WERI-Rb-1 (cell line): Measurements from ENCODE around the gene PADI6.
A peak's percentile ranks its signal among the peaks of the same experiment; 100 is the strongest.
"Not testable (repeated sequence)": the region's sequence is repeated elsewhere in the genome, so short reads cannot be mapped to it uniquely, and the experiment has no call there.

Experiments
- DNase-seq: peaks from one replicate; pipeline ENCODE4 v3.0.0-alpha.2; 2020
- H3K27ac ChIP-seq: fragments of 250-450 bp; sonication (Bioruptor Pico); 2 replicates; pipeline ENCODE4 v1.5.1; 2020; ENCODE audit warnings: mild to moderate bottlenecking, moderate library complexity
- H3K27me3 ChIP-seq: fragments of 250-450 bp; sonication (Bioruptor Pico); 2 replicates; pipeline ENCODE4 v1.5.1; 2021; ENCODE audit warnings: mild to moderate bottlenecking, low read depth, moderate library complexity; ENCODE audit not compliant: insufficient read depth, severe bottlenecking
- H3K36me3 ChIP-seq: fragments of 250-450 bp; sonication (Bioruptor Pico); 2 replicates; pipeline ENCODE4 v1.5.1; 2020; ENCODE audit warnings: mild to moderate bottlenecking, moderate library complexity
- H3K4me3 ChIP-seq: 2 replicates; pipeline ENCODE4 v1.5.1; 2011; ENCODE audit warnings: low read depth, mild to moderate bottlenecking, control low read depth, low read length
- H3K9me3 ChIP-seq: fragments of 250-450 bp; sonication (Bioruptor Pico); 2 replicates; pipeline ENCODE4 v1.5.1; 2021; ENCODE audit warnings: mild to moderate bottlenecking, moderate library complexity; ENCODE audit not compliant: severe bottlenecking
- TF ChIP-seq, protein P1 (sequence below): IDR thresholded peaks from 2 replicates; pipeline ENCODE4 v1.5.1; 2011; ENCODE audit warnings: low read depth, mild to moderate bottlenecking, control low read depth, inconsistent platforms, low read length

PADI6 gene

DNA sequence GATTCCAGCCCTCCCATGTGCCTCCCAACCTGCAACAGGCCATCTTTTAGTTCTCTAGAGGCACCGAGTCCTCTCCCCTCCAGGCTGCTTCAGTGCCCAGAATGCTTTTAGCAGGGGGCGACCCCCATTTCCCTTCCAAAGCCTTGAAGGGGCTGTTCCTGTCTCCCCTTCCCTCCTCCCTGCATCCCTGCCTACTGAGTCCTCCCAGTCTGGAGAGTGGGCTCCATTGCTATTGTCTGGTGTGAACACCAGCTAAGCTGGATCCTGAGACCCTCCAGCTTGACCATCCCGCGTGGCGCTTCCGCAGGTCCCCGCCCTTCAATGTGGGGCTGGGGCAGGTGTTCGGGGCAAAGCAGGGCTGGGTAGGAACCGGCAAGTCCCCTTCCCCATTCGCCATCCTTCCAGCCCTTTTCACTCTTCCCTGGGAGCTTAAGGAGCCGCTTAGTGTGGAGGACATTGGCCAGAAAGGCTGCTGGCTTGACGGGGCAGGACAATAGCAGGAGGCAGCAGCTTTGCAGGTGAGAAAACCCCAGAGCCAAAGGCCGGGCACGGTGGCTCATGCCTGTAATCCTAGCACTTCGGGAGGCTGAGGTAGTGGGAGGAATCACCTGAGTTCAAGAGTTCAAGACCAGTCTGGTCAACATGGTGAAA is 32.2 kb downstream of the PADI6 start:
- no peak for DNase-seq
- Histone ChIP-seq H3K9me3 (no peaks in the 10 kb centered on the region), H3K36me3 (peaks cover 24% of the 10 kb centered on the region), H3K27ac (no peak overlapping the region), H3K4me3 (no peak overlapping the region), H3K27me3 (no peaks in the 10 kb centered on the region)
- TF ChIP-seq, protein P1, sequence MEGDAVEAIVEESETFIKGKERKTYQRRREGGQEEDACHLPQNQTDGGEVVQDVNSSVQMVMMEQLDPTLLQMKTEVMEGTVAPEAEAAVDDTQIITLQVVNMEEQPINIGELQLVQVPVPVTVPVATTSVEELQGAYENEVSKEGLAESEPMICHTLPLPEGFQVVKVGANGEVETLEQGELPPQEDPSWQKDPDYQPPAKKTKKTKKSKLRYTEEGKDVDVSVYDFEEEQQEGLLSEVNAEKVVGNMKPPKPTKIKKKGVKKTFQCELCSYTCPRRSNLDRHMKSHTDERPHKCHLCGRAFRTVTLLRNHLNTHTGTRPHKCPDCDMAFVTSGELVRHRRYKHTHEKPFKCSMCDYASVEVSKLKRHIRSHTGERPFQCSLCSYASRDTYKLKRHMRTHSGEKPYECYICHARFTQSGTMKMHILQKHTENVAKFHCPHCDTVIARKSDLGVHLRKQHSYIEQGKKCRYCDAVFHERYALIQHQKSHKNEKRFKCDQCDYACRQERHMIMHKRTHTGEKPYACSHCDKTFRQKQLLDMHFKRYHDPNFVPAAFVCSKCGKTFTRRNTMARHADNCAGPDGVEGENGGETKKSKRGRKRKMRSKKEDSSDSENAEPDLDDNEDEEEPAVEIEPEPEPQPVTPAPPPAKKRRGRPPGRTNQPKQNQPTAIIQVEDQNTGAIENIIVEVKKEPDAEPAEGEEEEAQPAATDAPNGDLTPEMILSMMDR, result no peak

GRCh38 chr1:17404820-17405219 is 32.8 kb downstream of the PADI6 start:
- no peaks in the 10 kb centered on the region for H3K27me3 ChIP-seq
- DNase-seq, result no peak
- H3K4me3 ChIP-seq, result no peak overlapping the region
- TF ChIP-seq, protein P1, result no peak
- no peaks in the 10 kb centered on the region for H3K9me3 ChIP-seq
- peaks cover 31% of the 10 kb centered on the region for H3K36me3 ChIP-seq
- H3K27ac ChIP-seq, result no peak overlapping the region

DNA sequence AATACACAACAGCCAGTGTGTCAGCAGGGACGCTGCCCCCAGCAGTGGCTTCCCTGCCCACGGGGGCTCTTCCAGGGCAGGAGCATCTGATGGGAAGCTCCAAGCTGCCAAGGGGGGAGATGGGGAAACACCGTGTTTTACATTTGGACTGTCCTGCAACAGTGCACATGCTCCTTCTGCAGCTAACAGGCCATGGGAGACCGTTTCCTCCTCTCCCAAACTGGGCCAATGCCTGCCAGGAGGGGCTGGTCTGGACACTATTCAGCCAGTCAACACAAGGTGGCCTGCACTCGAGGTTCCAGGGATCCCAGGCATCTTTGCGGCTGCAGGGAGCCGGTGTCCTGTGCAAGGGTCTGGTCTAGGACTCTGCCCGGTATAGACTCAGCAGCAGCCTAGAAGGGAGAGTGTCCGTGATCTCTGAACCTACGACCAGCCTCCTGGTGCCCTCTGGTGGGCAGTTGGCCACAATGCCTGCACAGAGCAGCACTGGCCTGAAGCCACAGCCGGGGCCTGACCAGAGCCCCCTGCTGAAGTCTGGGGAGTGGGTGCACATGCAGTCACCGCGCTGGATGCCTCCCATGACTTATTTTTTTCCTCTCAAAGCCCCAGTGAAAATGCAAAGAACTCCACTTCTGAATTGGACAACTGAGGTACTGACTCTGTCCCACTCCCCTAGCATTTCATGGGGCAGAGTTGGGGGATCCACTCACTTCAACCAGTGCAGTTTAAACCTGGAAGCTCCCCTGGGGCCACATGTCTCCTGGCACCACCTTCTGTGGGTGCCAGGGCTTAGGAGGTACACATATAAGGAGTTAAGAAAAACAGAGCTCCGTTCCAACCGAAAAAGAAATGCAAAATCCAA is 34.1 kb downstream of the PADI6 start:
- no peak overlapping the region for H3K27ac ChIP-seq
- no peak overlapping the region for H3K4me3 ChIP-seq
- TF ChIP-seq, protein P1, result peak; percentile 97
- H3K27me3 ChIP-seq, result no peaks in the 10 kb centered on the region
- peak; percentile 85 for DNase-seq
- peaks cover 44% of the 10 kb centered on the region for H3K36me3 ChIP-seq
- H3K9me3 ChIP-seq, result no peaks in the 10 kb centered on the region

GRCh38 chr1:17406760-17407475 is 34.9 kb downstream of the PADI6 start:
- not testable (repeated sequence) for H3K9me3 ChIP-seq, H3K27ac ChIP-seq, DNase-seq, H3K4me3 ChIP-seq, H3K27me3 ChIP-seq
- peaks cover 52% of the 10 kb centered on the region for H3K36me3 ChIP-seq

GRCh38 chr1:17407786-17408514 is 36.0 kb downstream of the PADI6 start:
- not testable (repeated sequence) for H3K27ac ChIP-seq, H3K4me3 ChIP-seq, DNase-seq, H3K27me3 ChIP-seq, H3K9me3 ChIP-seq
- H3K36me3 ChIP-seq, result peaks cover 62% of the 10 kb centered on the region

- TF ChIP-seq, protein P1, result no peak
- Histone ChIP-seq H3K9me3 (no peaks in the 10 kb centered on the region), H3K36me3 (peaks cover 75% of the 10 kb centered on the region), H3K27ac (no peak overlapping the region), H3K4me3 (no peak overlapping the region), H3K27me3 (no peaks in the 10 kb centered on the region)
- no peak for DNase-seq
These were observed 37.4 kb downstream of the PADI6 start for GRCh38 chr1:17409391-17409811.
